ENCODE results near the gene ST6GALNAC2.

The ST6GALNAC2 gene

DNA sequence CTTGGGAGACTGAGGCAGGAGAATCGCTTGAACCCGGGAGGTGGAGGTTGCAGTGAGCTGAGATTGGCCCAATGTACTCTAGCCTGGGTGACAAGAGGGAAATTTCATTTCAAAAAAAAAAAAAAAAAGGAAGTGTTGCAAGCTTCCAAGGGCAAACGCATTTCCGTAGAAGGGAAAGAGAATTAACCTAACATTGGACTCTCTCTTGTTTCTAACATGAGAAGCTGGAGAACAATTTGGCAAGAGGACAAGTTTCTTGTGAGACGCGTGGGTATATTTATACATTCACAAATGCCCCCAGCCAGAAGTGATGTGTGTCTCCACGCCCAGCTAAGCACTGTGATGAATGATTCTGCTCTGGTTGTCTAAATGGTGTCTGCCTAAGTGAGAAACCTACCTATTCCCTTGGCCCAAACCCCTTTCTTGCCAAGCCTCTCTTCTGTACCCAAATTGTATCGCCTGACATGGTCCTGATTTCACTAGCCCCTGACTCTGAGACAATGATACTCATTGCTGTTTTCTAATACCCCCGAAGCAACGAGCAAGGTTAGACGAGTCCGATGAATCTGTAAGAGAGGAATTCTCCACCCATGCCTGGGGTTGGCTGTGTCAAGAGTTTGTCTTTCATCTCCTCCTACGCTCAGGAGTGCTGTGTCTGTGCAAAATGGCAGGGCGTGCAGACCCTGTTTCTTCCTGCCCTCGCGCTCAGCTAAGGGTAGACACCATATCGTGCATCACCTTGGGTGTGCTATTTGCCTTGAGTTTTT, 14.2 kb upstream of the ST6GALNAC2 start:
- DNase-seq (ENCODE audit: low spot score) = no peak

DNA sequence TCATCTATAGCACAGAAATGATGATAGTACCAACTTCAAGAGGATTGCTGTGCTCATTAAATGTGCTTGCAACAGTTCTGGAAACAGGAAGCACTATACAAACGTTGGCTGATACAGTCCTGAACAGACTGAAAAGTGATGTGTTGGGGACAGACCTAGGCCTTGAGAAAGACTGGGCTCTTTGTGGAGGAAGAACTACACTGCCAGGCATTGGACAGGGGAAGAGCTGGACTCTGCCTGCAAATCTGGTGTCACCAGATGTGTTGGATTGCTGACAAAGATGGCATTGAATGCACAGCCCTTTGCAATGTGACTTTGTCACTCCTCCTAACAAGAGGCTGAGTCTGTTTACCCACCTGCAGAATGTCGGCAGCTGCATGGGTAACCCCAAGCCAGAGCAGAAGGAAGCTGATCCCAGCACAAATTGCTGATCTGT, 12.4 kb upstream of the ST6GALNAC2 start:
- no peak for DNase-seq (ENCODE audit: low spot score)

DNA sequence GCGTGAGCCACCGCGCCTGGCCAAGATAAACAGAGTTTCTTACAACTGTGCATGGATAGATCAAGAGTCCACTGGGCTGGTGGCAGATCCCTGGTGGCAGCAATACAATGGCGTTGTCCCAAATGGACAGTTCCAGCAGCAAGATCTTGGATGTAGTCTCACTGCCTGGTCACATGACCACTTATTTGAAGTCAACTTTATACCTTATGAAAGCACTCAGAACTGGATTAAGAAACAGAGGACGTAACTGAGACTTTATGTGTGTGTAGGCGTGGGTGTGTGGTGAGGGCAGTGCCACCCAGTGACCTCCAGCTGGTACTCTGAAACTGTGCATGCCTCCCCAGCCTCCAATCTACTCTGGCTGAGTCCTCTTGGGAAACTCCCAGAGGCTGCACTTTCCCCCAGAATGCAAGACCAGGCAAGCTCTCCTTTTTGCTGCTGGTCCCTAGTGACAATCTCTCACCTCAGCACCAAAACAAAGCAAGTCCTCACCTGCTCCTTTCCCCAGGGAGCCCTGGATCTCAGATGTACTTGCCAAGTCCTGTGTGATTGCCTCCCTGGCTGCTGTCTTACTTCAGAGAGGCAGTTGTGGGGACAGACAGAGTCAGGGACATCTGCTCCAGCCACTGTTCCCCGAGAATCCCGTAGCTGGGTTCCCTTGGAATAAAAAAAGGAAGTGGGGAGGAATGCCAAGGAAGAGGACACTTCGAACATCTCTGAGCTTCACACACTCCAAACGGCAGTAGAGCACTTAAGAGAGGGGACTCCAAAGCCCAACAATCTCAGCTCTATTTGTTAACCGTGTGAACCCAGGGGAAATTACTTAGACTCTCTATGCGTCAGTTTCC, 11.7 kb upstream of the ST6GALNAC2 start:
- DNase-seq (ENCODE audit: low spot score) = no peak

DNA sequence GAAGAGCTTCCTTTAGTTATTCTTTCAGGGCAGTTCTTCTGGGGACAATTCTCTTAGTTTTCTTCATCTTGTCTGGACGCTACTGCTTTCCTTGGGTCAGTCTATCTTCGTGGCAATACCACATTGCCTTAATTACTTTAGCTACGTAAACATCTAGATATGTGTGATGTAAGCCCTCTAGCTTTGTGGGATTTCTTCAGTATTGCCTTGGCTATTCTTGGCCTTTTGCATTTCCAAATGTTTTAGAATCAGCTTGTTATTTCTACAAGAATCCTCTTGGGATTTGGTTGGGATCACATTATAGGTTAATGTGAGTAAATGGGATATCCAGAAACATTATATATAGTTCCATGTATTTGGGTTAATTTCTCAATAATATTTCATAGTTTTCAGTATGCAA, 9.0 kb upstream of the ST6GALNAC2 start:
- no peak for DNase-seq (ENCODE audit: low spot score)

DNA sequence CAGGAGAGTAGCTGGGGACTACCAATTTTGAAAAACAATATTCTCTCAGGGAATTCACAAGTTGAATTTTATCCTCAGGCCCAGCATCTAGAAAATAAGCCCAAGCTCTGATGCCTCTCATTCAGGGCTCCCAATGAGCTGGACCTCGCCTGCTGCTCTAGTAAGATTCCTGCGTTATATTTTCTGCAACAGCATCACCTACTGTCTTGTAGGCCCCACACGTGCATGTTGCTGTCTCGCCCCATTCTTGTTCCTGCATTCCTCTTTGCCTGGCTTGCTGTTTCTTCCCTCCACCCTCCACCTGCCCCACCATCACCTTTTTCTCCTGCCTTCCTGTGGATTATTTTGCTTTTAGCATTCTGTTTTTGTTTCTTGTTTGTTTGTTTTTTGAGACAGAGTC, 8.3 kb upstream of the ST6GALNAC2 start:
- DNase-seq (ENCODE audit: low spot score) = no peak

DNA sequence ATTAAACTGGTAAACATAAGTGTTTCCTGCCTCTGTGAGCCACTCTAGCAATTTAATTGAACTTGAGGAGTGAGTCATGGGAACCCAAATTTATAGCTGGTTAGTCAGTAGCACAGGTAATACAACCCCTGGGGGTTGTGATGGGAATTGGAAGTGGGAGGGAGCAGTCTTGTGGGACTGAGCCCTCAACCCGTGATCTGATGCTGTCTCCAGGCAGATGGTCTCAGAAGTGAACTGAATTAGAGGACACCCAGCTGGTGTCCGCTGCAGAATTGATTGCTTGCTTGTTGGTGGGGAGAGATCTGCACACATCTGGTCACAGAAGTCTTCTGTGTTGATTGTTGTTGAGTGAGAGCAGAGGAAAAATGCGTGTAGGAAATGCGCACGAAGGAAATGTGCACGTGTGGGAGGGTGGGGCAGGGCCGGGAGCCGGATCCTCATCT, 7.7 kb upstream of the ST6GALNAC2 start:
- DNase-seq (ENCODE audit: low spot score) = no peak

DNA sequence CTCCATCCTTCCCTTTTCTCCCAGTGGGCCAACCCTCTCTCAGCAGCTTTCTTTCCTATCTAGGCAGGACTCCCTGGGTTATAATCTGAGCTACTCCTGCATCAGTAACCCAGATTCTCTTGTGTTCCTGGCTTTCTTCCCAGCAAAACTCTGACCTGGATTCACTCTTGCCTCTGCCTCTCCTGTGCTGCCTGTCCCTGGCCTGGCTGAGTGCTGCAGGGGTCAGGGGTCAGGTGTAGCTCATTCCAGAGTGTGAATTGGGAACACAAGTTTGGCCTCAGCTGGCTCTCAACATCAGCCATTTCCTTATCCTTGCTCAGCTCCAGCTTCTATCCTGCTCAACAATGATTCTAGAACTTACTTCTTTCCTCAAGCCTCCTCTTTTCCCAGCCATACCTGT, 2.5 kb upstream of the ST6GALNAC2 start:
- DNase-seq (ENCODE audit: low spot score) = no peak

DNA sequence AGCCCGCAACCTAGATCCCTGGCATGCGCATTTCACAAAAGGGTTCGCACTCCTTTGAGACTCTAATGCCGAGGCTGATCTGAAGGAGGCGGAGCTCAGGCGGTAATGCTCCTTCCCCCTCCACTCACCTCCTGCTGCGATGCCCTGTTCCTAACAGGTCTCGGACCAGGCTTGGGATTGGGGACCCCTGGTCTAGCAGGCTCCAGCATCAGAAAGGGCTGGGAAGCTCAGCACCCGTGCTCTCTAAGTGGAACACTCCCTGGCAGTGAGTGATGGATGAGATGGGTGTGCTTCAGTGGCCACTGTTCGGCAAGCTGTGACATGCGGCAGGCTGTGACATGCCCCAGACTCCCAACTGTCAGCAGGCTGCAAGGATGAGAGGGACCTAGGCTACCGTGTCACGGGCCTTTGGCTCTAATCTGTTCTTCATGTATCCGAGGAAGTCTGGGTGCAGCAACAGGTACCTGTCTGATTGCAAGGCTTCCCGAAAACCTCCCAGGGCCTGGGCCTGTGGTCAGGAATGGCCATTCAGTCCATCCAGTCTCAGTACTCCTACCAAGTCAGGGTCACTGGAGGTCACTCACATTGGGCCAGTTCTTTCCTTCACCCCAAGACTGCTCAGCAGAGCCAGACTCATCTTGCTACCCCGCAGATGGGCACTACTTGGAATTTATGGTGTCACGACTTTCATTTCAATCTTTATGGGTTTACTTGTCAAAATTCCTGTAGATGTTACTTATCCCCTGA, 1.3 kb upstream of the ST6GALNAC2 start:
- no peak for DNase-seq (ENCODE audit: low spot score)

DNA sequence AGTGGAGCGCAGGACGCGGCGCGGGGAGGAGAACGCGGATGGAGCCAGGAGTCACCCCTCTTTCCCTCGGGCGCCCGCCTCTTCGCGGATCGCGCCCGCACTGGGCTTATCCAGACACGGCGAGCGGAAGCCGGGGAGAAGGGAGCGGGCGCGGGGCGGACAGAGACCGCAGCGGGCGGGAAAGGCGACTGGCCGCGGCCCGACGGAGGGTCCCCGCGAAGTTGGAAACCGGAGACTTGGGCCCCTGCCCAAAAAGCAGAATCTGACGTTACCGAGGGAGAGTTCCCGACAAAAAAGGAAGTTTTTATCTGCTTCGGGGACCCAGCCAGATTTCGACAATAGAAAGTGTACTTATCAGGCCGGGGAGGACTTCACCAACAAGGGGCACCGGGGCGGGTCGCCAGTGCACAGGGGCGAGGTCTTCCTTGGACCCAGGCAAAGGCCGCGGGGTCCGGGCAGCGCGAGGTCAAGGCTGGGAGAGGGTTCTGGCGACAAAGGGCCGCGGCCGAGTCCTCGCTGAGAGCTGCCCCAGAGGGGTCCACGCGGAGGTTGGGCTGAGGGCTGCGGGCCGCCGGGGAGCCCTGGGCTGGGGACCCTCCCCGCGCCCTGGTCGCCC, 519 bp downstream of the ST6GALNAC2 start:
- no peak for DNase-seq (ENCODE audit: low spot score)

DNA sequence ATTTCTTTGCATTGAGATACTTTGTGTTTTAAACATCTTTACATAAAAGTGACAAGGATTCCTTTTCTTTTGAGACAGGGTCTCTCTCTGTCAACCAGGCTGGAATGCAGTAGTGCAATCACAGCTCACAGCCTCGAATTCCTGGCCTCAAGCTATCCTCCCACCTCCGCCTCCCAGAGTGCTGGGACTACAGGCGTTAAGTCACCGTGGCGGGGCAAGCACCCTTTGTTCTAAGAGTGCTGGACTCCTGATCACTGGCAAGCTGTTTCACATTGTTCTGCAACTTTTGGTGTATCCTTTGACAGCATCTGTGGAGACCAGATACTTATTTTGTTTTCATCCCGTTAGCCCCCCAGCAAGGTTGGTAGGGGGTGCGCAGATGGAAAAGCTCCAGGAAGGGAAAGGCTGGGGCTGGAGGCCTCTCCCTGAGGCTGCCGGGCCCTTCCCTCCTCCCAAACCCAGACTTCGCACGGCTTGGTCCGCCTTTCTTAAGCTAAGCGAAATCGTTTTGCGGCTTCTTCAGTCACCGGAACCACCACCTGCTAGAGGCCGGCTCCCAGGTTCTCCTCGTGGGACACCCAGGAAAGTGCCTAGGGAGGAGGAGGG, 1.1 kb downstream of the ST6GALNAC2 start:
- DNase-seq (ENCODE audit: low spot score) = no peak

DNA sequence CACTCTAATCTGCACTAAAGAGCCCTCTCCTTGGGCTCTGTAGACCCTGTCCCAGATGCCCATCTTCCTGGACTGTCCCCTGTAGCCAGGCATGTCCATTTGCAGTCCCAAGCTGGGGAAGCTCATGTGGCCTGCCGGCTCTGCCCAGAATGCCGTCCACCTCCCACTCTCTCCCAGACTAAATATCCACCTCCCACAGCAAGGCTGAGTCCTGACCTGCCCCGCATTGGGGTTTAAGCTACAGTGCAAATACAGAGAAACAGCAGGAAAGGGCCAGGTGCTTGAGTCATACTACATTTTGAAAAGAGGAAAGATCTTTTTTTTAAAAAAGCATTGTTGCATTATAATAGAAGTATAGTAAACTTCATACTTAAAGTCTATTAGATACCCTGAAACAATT, 3.0 kb downstream of the ST6GALNAC2 start:
- DNase-seq (ENCODE audit: low spot score) = no peak

DNA sequence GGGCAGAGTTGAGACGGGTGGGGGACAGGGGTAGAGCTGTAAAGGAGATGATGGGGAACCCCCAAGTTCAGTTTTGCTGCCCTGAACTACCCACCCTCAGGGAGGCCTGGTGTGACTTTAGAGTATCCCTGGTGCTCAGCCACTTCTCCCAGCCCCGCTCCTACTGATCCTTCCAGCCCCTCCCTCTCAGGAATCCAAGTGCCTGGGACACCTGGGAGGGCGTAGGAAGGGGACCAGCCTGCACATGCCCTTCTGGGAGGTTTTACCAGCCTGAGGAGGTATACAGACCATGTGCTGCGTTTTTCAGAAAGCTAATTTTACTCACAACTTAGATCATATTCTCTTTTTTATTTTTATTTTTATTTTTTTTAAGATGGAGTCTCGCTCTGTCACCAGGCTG, 4.1 kb downstream of the ST6GALNAC2 start:
- DNase-seq (ENCODE audit: low spot score) = no peak

DNA sequence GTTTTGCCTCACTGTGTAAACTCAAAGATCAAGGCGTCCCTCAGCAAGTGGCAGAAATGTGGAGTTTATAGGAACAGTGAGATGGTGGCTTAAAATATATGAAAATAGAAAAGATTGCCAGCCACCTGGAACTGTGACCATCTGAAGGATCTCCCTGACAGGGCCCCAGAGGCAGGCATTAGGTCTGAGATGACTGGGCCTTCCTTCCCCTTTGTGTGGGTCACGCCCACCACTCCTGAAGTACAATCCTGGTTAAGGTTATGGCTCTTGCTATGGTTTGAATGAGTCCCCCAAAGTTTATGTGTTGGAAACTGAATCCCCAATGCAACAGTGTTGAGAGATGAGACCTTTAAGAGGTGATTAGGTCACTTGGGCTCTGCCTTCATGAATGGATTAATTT, 6.4 kb downstream of the ST6GALNAC2 start:
- no peak for DNase-seq (ENCODE audit: low spot score)

DNA sequence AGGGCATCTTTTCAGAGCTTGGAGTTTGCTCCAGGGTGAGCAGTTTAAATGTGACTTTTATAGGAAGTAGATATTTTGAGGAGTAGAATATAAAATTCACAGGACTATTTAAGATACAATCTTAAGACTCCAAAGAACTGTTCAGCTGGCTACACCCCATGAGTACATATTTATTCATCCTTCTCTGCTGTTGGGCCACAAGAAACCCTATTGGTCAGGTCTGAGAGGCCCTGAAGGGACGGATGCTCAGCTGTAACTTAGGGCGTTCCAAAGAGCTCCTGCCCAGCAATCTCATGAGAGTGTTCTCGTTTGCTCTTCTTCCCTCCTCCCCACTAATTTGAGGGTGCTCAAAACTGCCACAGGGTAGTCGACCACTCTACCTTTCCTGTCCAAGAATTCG, 7.3 kb downstream of the ST6GALNAC2 start:
- no peak for DNase-seq (ENCODE audit: low spot score)

DNA sequence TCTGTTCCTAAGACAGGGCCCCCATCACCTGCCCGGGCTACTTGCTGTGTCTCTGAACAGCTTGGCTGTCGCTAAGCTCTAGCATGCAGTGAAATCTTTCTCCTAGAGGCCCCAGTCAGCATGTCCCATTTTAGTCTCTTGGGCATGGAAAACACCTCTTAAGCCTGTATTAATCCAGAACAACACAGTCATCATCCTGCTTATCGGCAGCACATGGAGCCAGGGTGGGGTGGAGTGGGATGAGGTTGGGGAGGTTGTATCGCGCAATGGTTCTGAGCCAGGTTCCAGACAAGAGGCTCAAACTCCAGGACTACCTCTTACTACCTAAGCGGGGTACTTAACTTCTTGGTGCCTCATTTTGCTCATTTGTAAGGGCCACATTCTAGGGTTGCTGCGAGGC, 7.8 kb downstream of the ST6GALNAC2 start:
- DNase-seq (ENCODE audit: low spot score) = no peak

DNA sequence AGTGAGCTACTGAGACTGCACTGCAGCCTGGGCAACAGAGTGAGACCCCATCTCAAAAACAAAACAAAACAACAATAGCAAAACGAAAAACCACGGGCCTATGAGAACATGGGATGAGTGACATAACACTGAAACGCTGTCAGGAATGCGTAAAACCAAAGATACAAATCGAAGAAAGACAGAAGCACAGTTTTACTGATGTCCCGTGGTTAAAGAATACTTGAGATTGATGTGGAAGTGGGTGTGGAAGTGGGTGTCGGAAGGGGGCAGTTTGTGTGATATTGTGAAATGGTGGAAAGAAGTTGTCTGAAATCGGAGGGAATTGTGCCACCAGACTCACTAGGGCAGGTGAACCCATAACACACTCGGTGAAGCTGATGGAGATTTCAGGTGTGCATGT, 9.5 kb downstream of the ST6GALNAC2 start:
- no peak for DNase-seq (ENCODE audit: low spot score)

DNA sequence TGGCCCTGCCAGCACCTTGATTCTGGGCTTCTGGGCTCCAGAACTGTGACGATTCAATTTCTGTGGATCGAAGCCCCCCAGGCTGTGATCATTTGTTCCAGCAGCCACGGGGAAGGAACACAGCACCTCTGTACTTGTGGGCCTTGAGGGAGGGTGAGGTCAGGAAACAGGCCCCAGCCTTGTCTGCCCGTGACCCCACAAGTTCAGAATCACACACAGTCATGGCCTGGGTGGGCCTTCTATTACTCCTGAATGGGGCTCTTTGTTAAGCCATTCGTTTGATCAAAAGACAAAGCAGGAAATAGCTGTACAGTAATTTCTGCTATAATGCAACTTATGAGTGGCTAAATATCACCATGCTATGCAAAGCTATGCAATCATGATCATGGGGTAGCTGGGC, 10.1 kb downstream of the ST6GALNAC2 start:
- DNase-seq (ENCODE audit: low spot score) = no peak

DNA sequence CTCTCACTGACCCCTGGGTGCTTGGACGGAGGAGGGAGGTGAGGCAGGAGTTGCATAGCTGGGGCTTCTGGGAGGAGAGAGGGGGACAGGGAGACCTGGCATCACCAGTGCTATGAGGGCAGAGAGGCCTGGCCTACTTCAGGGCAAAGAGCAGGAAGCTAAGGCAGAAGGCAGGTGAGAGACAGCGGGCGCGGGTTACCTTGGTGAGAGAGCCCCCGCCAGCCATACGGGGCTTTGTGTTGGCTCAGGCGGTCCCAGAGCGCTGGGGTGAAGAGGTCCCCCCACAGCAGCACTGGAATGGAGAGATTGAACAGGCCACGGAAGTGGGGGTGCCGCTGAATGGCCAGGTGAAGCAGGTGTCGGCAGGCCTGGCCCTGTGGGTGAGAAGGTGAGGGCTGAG, 11.5 kb downstream of the ST6GALNAC2 start:
- DNase-seq (ENCODE audit: low spot score) = no peak

DNA sequence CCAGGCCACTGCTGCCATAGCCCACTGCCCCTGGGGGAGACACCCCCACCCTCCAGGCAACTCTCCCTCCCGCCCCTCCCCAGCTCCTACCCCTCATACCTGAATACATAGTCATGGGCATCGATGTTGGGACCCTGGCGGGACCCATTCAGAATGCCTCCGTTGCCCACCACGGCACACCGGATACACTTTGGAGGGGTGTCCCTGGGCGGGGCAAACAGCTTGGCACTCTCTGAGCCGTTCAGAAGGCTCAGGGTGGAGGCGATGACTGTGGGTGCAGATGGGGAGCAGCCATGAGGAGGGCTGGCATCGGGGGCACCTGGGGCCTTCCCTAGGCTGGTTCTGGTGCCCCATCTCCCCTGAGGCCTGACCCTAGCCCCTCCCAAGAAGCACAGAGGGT, 12.6 kb downstream of the ST6GALNAC2 start:
- no peak for DNase-seq (ENCODE audit: low spot score)

DNA sequence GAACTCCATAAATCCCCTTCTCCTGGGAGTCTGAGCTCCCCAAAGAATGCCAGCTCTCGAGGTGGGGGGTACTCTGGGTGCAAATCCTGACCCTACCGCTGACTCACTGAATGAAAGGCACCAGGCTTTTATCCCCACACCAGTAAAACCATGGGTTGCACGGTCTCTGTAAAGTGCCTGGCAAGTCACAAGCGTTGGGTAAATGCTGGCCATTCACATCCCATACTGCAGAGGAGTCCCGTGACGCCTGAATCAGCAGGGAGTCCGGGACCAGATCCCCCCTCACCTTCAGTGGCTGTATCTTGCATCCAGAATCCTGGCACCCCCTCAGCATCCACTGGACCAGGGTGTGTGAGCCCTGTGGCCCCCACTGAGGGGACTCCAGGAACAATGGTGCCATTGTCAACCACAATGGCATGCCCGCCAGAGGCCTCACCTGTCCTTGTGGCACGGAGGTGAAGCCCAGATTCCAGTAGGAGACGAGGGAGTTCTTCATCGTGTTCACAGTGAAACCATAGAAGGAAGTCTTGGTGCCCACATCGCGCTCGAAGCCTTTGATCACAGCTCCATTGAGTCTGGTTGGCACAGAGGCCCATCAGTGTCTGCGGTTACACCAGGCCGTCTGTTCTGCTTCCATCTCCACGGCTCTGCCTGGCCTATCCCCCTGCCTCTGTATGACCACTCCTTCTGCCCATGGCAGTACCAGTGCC, 13.3 kb downstream of the ST6GALNAC2 start:
- DNase-seq (ENCODE audit: low spot score) = no peak

DNA sequence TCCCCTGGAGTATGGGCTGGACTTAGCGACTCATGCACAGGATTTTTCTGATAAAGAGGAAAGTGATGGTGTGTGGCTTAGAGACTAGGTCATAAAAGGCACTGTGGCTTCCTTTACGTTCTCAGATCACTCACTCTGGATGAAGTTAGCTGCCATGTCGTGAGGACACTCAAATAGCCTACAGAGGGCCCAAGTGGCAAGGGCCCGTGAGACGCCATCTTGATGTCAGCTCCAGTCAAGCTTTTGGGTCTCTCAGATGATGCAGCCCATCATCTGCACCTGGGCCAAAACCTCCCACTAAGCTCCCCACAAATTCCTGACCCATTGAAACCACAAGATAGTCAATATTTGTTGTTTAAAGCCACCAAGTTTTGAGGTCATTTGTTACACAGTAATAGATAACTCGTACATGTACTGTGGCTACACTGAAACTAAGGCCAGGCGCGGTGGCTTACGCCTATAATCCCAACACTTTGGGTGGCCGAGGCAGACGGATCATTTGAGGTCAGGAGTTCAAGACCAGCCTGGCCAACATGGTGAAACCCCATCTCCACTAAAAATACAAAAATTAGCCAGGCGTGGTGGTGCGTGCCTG, 14.7 kb downstream of the ST6GALNAC2 start:
- no peak for DNase-seq (ENCODE audit: low spot score)
